Suppressor macrophage treated with lipopolysaccharide for 1 hour (primary cell): ENCODE measurements around the gene NEDD9.
A peak's percentile ranks its signal among the peaks of the same experiment; 100 is the strongest.

Source experiments
- DNase-seq, 3 donors: peaks; one replicate each; pipeline ENCODE4 v3.0.0-alpha.2; 2020 to 2022

Gene NEDD9

GRCh38 chr6:11139051-11139960 is 93.2 kb downstream of the NEDD9 start:
- peak; percentile 71 to 95 (median 84) for DNase-seq

GRCh38 chr6:11136809-11137208 is 95.7 kb downstream of the NEDD9 start:
- no peak for DNase-seq
